Measurements from ENCODE around the gene ARHGAP26. TPM values are rescaled to one million over a fixed set of nuclear protein-coding genes. Genes with fewer than 3 reads are reported as not detected.

Gene ARHGAP26
- total and polyA plus RNA-seq, 7 donors: 5.4 to 25.5 (median 19.1) TPM

DNA sequence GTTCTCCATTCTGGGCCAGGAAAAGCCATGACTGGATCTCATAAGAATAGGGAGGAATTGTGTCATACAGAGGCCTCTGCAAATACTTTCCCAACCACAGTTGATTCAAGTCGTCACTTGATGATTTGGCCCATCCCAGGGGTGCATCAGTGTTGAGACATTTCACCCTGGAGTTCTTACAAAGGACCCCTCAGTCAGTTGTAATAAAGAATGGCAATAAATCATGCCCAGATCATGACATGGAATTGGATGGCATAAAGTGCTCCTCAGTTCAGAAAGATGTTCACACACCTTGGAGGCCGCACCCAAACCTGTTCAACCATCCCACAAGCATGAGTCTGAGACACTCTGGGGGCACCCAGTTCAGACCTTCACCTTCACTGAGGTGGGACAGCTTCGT is 465.2 kb downstream of the ARHGAP26 start:
- H3K27me3 ChIP-seq: no peaks in the 10 kb centered on the region
- no peak overlapping the region for H3K4me3 ChIP-seq
- no peaks in the 10 kb centered on the region for H3K36me3 ChIP-seq
- TF ChIP-seq POLR2AphosphoS5 (IDR thresholded peaks at IDR 0.05) (no peak), POLR2A (IDR thresholded peaks at IDR 0.05) (no peak), EP300 (IDR thresholded peaks at IDR 0.05) (no peak)
- TF ChIP-seq, protein P1, sequence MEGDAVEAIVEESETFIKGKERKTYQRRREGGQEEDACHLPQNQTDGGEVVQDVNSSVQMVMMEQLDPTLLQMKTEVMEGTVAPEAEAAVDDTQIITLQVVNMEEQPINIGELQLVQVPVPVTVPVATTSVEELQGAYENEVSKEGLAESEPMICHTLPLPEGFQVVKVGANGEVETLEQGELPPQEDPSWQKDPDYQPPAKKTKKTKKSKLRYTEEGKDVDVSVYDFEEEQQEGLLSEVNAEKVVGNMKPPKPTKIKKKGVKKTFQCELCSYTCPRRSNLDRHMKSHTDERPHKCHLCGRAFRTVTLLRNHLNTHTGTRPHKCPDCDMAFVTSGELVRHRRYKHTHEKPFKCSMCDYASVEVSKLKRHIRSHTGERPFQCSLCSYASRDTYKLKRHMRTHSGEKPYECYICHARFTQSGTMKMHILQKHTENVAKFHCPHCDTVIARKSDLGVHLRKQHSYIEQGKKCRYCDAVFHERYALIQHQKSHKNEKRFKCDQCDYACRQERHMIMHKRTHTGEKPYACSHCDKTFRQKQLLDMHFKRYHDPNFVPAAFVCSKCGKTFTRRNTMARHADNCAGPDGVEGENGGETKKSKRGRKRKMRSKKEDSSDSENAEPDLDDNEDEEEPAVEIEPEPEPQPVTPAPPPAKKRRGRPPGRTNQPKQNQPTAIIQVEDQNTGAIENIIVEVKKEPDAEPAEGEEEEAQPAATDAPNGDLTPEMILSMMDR (IDR thresholded peaks at IDR 0.05): no peak
- 84 to 88% methylated on average over 3 of the region's 3 CpGs for WGBS, 2 donors
- no peaks in the 10 kb centered on the region for H3K9me3 ChIP-seq
- intact Hi-C loops (cut with DNase I): no loop called here
- no peaks in the 10 kb centered on the region for H3K4me1 ChIP-seq
- peak; percentile 64 for DNase-seq
- H3K27ac ChIP-seq: no peak overlapping the region

GRCh38 chr5:143236682-143237081 is 466.5 kb downstream of the ARHGAP26 start:
- intact Hi-C loops (cut with DNase I): no loop called here
- H3K4me3 ChIP-seq: no peak overlapping the region
- H3K27ac ChIP-seq: no peak overlapping the region
- DNase-seq: no peak
- no peaks in the 10 kb centered on the region for H3K9me3 ChIP-seq
- no peaks in the 10 kb centered on the region for H3K4me1 ChIP-seq
- H3K27me3 ChIP-seq: no peaks in the 10 kb centered on the region
- no peaks in the 10 kb centered on the region for H3K36me3 ChIP-seq
- TF ChIP-seq EP300 (IDR thresholded peaks at IDR 0.05): no peak
- TF ChIP-seq, protein P1 (IDR thresholded peaks at IDR 0.05): no peak
- TF ChIP-seq POLR2A (IDR thresholded peaks at IDR 0.05): no peak
- TF ChIP-seq POLR2AphosphoS5 (IDR thresholded peaks at IDR 0.05): no peak
- WGBS, 2 donors: 87% methylated on average over 2 of the region's 2 CpGs

DNA sequence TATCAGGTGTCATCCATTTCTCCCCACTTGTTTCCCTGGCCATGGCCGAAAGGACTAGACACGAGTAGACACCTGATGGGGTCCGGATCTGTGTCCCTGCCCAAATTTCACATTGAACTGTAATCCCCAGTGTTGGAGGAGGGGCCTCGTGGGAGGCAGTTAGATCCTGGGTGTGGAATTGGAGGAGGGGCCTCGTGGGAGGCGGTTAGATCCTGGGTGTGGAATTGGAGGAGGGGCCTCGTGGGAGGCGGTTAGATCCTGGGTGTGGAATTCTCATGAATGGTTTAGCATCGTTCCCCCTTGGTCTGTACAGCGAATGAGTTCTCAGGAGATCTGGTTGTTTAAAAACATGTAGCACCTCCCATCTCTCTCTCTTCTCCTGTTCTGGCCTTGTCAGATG is 467.5 kb downstream of the ARHGAP26 start:
- no peaks in the 10 kb centered on the region for H3K27me3 ChIP-seq
- no peaks in the 10 kb centered on the region for H3K4me1 ChIP-seq
- no peaks in the 10 kb centered on the region for H3K9me3 ChIP-seq
- 89 to 95% methylated on average over 10 of the region's 10 CpGs for WGBS, 2 donors
- TF ChIP-seq POLR2A (IDR thresholded peaks at IDR 0.05) (no peak), EP300 (IDR thresholded peaks at IDR 0.05) (no peak), POLR2AphosphoS5 (IDR thresholded peaks at IDR 0.05) (no peak)
- TF ChIP-seq, protein P1 (IDR thresholded peaks at IDR 0.05): no peak
- no peak overlapping the region for H3K4me3 ChIP-seq
- no peaks in the 10 kb centered on the region for H3K36me3 ChIP-seq
- peak; percentile 25 for DNase-seq
- intact Hi-C loops (cut with DNase I): no loop called here
- H3K27ac ChIP-seq: no peak overlapping the region

DNA sequence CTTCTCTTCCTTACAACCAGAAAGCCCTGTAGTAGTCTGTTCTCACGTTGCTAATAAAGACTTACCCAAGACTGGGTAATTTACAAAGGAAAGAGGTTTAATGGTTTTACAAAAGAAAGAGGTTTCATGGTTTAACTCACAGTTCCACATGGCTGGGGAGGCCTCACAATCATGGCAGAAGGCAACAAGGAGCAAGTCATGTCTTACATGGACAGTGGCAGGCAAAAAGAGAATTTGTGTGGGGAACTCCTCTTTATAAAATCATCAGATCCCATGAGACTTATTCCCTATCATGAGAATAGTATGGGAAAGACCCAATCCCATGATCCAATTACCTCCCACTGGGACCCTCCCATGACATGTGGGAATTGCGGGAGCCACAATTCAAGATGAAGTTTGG is 468.4 kb downstream of the ARHGAP26 start:
- H3K27ac ChIP-seq: no peak overlapping the region
- H3K27me3 ChIP-seq: no peaks in the 10 kb centered on the region
- peaks cover 0 to 9% (median 2%) of the 10 kb centered on the region in 4 donors for H3K4me1 ChIP-seq
- TF ChIP-seq POLR2AphosphoS5 (IDR thresholded peaks at IDR 0.05): no peak
- no peak for TF ChIP-seq POLR2A (IDR thresholded peaks at IDR 0.05)
- no peak for TF ChIP-seq EP300 (IDR thresholded peaks at IDR 0.05)
- TF ChIP-seq, protein P1 (IDR thresholded peaks at IDR 0.05): no peak
- H3K4me3 ChIP-seq: no peak overlapping the region
- intact Hi-C loops (cut with DNase I): no loop called here
- no peak for DNase-seq
- 94% methylated on average over 2 of the region's 2 CpGs for WGBS, 2 donors
- no peaks in the 10 kb centered on the region for H3K9me3 ChIP-seq
- H3K36me3 ChIP-seq: no peaks in the 10 kb centered on the region

DNA sequence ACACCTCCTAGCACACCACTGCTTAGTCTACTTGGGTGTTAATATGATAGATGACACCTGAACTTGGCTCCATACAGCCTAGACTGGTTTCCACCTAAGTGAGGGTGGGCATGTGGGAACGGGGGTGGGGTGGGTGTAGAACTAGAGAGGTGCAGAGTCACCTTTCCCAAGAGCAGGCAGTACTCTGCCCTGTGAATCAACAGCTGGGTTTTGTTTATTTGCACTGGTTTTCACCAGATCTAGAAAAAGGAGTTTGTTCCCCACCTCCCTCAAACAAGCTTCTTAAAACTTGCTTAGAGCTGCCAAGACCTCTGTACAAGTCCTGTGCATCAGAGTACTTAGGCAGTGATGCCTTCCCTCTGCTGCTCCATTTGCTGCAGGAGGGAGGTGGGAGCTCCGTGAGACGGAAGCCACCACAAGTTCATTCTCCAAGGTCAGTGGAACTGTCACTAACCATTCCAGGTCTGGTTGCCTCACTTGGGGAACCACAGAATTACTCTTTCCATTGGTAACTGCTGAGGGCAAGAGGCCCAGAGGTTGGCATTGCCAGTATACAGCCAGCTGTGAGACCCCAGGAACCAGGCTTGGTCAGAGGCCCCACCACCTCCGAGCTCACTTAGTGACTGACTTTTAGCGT is 469.8 kb downstream of the ARHGAP26 start:
- no peak for DNase-seq
- H3K27ac ChIP-seq: no peak overlapping the region
- H3K4me3 ChIP-seq: no peak overlapping the region
- intact Hi-C loops (cut with DNase I): no loop called here
- WGBS, 2 donors: 85 to 86% methylated on average over 5 of the region's 5 CpGs
- H3K27me3 ChIP-seq: no peaks in the 10 kb centered on the region
- no peaks in the 10 kb centered on the region for H3K36me3 ChIP-seq
- peaks cover 0 to 19% (median 10%) of the 10 kb centered on the region in 4 donors for H3K4me1 ChIP-seq
- no peak for TF ChIP-seq POLR2AphosphoS5 (IDR thresholded peaks at IDR 0.05)
- TF ChIP-seq EP300 (IDR thresholded peaks at IDR 0.05): no peak
- TF ChIP-seq, protein P1 (IDR thresholded peaks at IDR 0.05): no peak
- no peak for TF ChIP-seq POLR2A (IDR thresholded peaks at IDR 0.05)
- no peaks in the 10 kb centered on the region for H3K9me3 ChIP-seq

Data from sigmoid colon (tissue), 7 donors.